ENCODE results near the gene TTC7B.

TTC7B gene

GRCh38 chr14:90521084-90521929 lies 294.9 kb downstream of the TTC7B start:
- Histone ChIP-seq H3K27me3 (ENCODE audit: insufficient read depth, low read length) (no peaks in the 10 kb centered on the region; the same call in 1 of the 2 replicates), H2AFZ (ENCODE audit: low read length) (no peak overlapping the region), H3K79me2 (ENCODE audit: insufficient read depth, low read length) (no peaks in the 10 kb centered on the region), H3K36me3 (ENCODE audit: insufficient read depth, low read length) (no peaks in the 10 kb centered on the region; the same call in 1 of the 2 replicates), H3K4me3 (ENCODE audit: low read depth, low read length, poor library complexity, severe bottlenecking) (no peak overlapping the region), H3K9me2 (ENCODE audit: low read depth, low read length) (no peaks in the 10 kb centered on the region), H3F3A (ENCODE audit: insufficient read depth, low read length) (no peaks in the 10 kb centered on the region), H3K27ac (ENCODE audit: low read depth, low read length, poor library complexity, severe bottlenecking) (no peak overlapping the region), H3K4me1 (ENCODE audit: insufficient read depth, low read length, severe bottlenecking) (no peaks in the 10 kb centered on the region), H3K9ac (ENCODE audit: low read length) (no peak overlapping the region), H3K4me2 (ENCODE audit: low read length) (no peak overlapping the region), H4K20me1 (ENCODE audit: insufficient read depth, low read length) (no peaks in the 10 kb centered on the region), H3K9me3 (ENCODE audit: low read length) (no peaks in the 10 kb centered on the region)
- TF ChIP-seq EZH2 (IDR thresholded peaks at IDR 0.05; ENCODE audit: borderline replicate concordance, low read length), result no peak
- no peak for TF ChIP-seq CTCF (IDR thresholded peaks at IDR 0.05; ENCODE audit: low read length)

DNA sequence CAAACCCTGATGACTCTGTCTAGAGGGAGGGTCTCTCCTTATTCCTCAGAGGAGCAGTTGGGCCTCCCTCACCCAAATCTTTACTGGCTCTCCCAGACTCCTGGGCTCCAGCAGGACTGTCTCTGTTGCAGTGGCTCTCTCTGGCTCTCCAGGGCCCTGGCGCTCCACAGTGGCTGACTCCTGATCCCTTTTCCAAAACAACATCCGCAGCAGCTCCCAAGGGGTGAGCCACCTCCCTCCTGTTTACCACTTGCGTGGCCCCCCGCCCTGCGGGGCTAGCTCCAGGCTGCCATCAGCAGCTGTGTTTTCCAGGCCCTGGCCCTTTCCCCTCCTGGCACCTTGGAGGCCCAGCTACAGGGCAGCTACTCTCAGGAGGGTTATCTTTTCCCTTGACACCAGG lies 295.9 kb downstream of the TTC7B start:
- Histone ChIP-seq H3K9ac (ENCODE audit: low read length) (no peak overlapping the region), H3K9me2 (ENCODE audit: low read depth, low read length) (no peaks in the 10 kb centered on the region), H3K27ac (ENCODE audit: low read depth, low read length, poor library complexity, severe bottlenecking) (no peak overlapping the region), H3K4me3 (ENCODE audit: low read depth, low read length, poor library complexity, severe bottlenecking) (no peak overlapping the region), H3K36me3 (ENCODE audit: insufficient read depth, low read length) (no peaks in the 10 kb centered on the region), H3K4me2 (ENCODE audit: low read length) (no peak overlapping the region), H3F3A (ENCODE audit: insufficient read depth, low read length) (no peaks in the 10 kb centered on the region), H4K20me1 (ENCODE audit: insufficient read depth, low read length) (no peaks in the 10 kb centered on the region), H3K27me3 (ENCODE audit: insufficient read depth, low read length) (no peaks in the 10 kb centered on the region; the same call in 1 of the 2 replicates), H2AFZ (ENCODE audit: low read length) (no peak overlapping the region), H3K9me3 (ENCODE audit: low read length) (no peaks in the 10 kb centered on the region), H3K4me1 (ENCODE audit: insufficient read depth, low read length, severe bottlenecking) (no peaks in the 10 kb centered on the region), H3K79me2 (ENCODE audit: insufficient read depth, low read length) (no peaks in the 10 kb centered on the region)
- TF ChIP-seq EZH2 (IDR thresholded peaks at IDR 0.05; ENCODE audit: borderline replicate concordance, low read length) (no peak), CTCF (IDR thresholded peaks at IDR 0.05; ENCODE audit: low read length) (no peak)

DNA sequence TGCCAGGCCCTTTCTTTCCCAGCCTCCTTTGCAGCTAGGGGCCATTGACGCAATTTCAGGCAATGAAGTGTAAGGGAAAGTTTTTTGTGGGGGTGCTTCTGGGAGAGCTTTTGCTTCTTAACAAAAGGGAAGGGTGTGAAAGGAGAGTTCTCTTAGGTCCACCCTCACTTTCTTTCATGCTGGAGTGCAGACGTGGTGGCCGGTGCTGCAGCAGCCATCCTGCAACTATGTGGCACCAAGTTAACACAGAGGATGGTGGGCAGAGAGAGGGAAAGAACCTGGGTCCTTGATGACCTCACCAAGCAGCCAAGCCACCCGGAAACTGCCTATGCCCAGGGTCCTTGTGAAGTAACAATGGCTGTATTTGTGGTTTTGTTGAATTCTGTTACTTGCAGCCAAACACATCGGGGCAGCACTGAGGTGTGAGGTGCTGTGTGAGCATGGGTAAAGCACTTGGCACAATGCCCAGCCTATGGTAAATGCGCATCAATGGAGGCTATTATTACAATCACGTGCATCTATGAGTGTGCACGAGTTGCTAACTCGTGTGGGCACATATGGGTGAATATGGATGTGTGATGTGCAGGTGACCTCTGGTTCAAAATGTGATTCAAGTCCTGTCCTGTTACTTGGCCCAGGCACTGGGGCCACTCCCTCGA lies 296.8 kb downstream of the TTC7B start:
- no peak overlapping the region for H3K9ac ChIP-seq (ENCODE audit: low read length)
- no peak overlapping the region for H3K4me3 ChIP-seq (ENCODE audit: low read depth, low read length, poor library complexity, severe bottlenecking)
- H3K4me1 ChIP-seq (ENCODE audit: insufficient read depth, low read length, severe bottlenecking), result no peaks in the 10 kb centered on the region
- H3K27me3 ChIP-seq (ENCODE audit: insufficient read depth, low read length), result no peaks in the 10 kb centered on the region; the same call in 1 of the 2 replicates
- no peak overlapping the region for H3K4me2 ChIP-seq (ENCODE audit: low read length)
- H3K9me2 ChIP-seq (ENCODE audit: low read depth, low read length), result no peaks in the 10 kb centered on the region
- H3K27ac ChIP-seq (ENCODE audit: low read depth, low read length, poor library complexity, severe bottlenecking), result no peak overlapping the region
- no peaks in the 10 kb centered on the region for H3F3A ChIP-seq (ENCODE audit: insufficient read depth, low read length)
- H3K79me2 ChIP-seq (ENCODE audit: insufficient read depth, low read length), result no peaks in the 10 kb centered on the region
- H2AFZ ChIP-seq (ENCODE audit: low read length), result no peak overlapping the region
- H4K20me1 ChIP-seq (ENCODE audit: insufficient read depth, low read length), result no peaks in the 10 kb centered on the region
- no peaks in the 10 kb centered on the region for H3K36me3 ChIP-seq (ENCODE audit: insufficient read depth, low read length)
- no peak for TF ChIP-seq CTCF (IDR thresholded peaks at IDR 0.05; ENCODE audit: low read length)
- no peak for TF ChIP-seq EZH2 (IDR thresholded peaks at IDR 0.05; ENCODE audit: borderline replicate concordance, low read length)
- H3K9me3 ChIP-seq (ENCODE audit: low read length), result no peaks in the 10 kb centered on the region
